ENCODE data around the gene SETD1B. TPM values are rescaled to one million over a fixed set of nuclear protein-coding genes. Genes with fewer than 3 reads are reported as not detected.

The SETD1B gene
- total RNA-seq, 1 experiment from 2014 or later = 23.8 TPM

- no peak for DNase-seq (ENCODE audit: low spot score)
- Histone ChIP-seq H3K27ac (ENCODE audit: low read depth, low read length, poor library complexity, severe bottlenecking) (no peak overlapping the region), H3K4me1 (ENCODE audit: insufficient read depth, low read length, poor library complexity, severe bottlenecking) (no peaks in the 10 kb centered on the region), H3K4me3 (ENCODE audit: low read depth, low read length, poor library complexity, severe bottlenecking) (no peak overlapping the region), H3K36me3 (ENCODE audit: insufficient read depth, low read length, poor library complexity, severe bottlenecking) (no peaks in the 10 kb centered on the region), H3K27me3 (replicated peaks; ENCODE audit: insufficient read depth, low read depth, low read length, poor library complexity) (no peaks in the 10 kb centered on the region), H3K9me3 (ENCODE audit: low read depth, low read length, poor library complexity, severe bottlenecking) (no peaks in the 10 kb centered on the region)
- BruUV-seq (replicated peaks) = no TSS peak
- ChIA-PET CTCF (no interaction called here), POLR2A (ENCODE audit: low non-redundant PET) (interaction anchor here (0.5 kb wide), 1 partner anchor 259 kb away, joined by 3 read pairs; no protein-coding TSS in a partner anchor)
- intact Hi-C loops (cut with micrococcal nuclease; ENCODE audit: unreplicated experiment) = no loop called here
- TF ChIP-seq, protein P1, sequence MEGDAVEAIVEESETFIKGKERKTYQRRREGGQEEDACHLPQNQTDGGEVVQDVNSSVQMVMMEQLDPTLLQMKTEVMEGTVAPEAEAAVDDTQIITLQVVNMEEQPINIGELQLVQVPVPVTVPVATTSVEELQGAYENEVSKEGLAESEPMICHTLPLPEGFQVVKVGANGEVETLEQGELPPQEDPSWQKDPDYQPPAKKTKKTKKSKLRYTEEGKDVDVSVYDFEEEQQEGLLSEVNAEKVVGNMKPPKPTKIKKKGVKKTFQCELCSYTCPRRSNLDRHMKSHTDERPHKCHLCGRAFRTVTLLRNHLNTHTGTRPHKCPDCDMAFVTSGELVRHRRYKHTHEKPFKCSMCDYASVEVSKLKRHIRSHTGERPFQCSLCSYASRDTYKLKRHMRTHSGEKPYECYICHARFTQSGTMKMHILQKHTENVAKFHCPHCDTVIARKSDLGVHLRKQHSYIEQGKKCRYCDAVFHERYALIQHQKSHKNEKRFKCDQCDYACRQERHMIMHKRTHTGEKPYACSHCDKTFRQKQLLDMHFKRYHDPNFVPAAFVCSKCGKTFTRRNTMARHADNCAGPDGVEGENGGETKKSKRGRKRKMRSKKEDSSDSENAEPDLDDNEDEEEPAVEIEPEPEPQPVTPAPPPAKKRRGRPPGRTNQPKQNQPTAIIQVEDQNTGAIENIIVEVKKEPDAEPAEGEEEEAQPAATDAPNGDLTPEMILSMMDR (conservative IDR thresholded peaks at IDR 0.05; ENCODE audit: low read depth, low read length) = no peak
- TF ChIP-seq EZH2 (IDR thresholded peaks at IDR 0.05; ENCODE audit: borderline replicate concordance, low read depth, low read length, poor library complexity, severe bottlenecking) = no peak
These were observed 41.5 kb upstream of the SETD1B start for GRCh38 chr12:121762269-121762668.

DNA sequence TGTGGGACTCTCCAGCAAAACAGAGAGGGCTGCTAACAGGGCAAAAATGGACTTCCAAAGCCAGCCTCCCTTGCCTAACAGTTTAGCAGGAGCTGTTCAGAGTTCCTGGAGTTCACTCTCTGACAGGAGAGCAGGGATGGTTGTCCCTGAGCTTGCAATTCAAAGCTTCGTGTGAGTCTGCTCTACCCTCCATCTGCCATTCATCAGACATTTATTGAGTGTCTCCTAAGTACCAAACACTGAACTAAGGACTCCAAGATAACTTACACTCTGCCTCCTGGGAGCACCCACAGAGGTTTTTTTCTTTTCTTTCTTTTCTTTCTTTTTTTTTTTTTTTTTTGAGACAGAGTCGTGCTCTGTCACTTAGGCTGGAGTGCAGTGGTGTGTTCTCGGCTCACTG is 39.0 kb upstream of the SETD1B start:
- Histone ChIP-seq H3K4me1 (ENCODE audit: insufficient read depth, low read length, poor library complexity, severe bottlenecking) (no peaks in the 10 kb centered on the region), H3K27me3 (replicated peaks; ENCODE audit: insufficient read depth, low read depth, low read length, poor library complexity) (no peaks in the 10 kb centered on the region), H3K36me3 (ENCODE audit: insufficient read depth, low read length, poor library complexity, severe bottlenecking) (no peaks in the 10 kb centered on the region), H3K27ac (ENCODE audit: low read depth, low read length, poor library complexity, severe bottlenecking) (no peak overlapping the region), H3K4me3 (ENCODE audit: low read depth, low read length, poor library complexity, severe bottlenecking) (no peak overlapping the region), H3K9me3 (ENCODE audit: low read depth, low read length, poor library complexity, severe bottlenecking) (no peaks in the 10 kb centered on the region)
- CTCF ChIA-PET = interaction anchor here (0.6 kb wide), 1 partner anchor 30 kb away, joined by 3 read pairs; no protein-coding TSS in a partner anchor
- POLR2A ChIA-PET (ENCODE audit: low non-redundant PET) = no interaction called here
- intact Hi-C loops (cut with micrococcal nuclease; ENCODE audit: unreplicated experiment) = no loop called here
- no peak for DNase-seq (ENCODE audit: low spot score)
- no peak for TF ChIP-seq EZH2 (IDR thresholded peaks at IDR 0.05; ENCODE audit: borderline replicate concordance, low read depth, low read length, poor library complexity, severe bottlenecking)
- TF ChIP-seq, protein P1 (conservative IDR thresholded peaks at IDR 0.05; ENCODE audit: low read depth, low read length) = no peak
- BruUV-seq (replicated peaks) = no TSS peak

- H3K27me3 ChIP-seq (replicated peaks; ENCODE audit: insufficient read depth, low read depth, low read length, poor library complexity) = no peaks in the 10 kb centered on the region
- no peak overlapping the region for H3K27ac ChIP-seq (ENCODE audit: low read depth, low read length, poor library complexity, severe bottlenecking)
- H3K4me3 ChIP-seq (ENCODE audit: low read depth, low read length, poor library complexity, severe bottlenecking) = no peak overlapping the region
- no TSS peak for BruUV-seq (replicated peaks)
- TF ChIP-seq EZH2 (IDR thresholded peaks at IDR 0.05; ENCODE audit: borderline replicate concordance, low read depth, low read length, poor library complexity, severe bottlenecking) = no peak
- no peaks in the 10 kb centered on the region for H3K4me1 ChIP-seq (ENCODE audit: insufficient read depth, low read length, poor library complexity, severe bottlenecking)
- ChIA-PET POLR2A (ENCODE audit: low non-redundant PET) (no interaction called here), CTCF (interaction anchor here (0.6 kb wide), 1 partner anchor 29 kb away, joined by 3 read pairs; no protein-coding TSS in a partner anchor)
- intact Hi-C loops (cut with micrococcal nuclease; ENCODE audit: unreplicated experiment) = no loop called here
- no peaks in the 10 kb centered on the region for H3K9me3 ChIP-seq (ENCODE audit: low read depth, low read length, poor library complexity, severe bottlenecking)
- DNase-seq (ENCODE audit: low spot score) = peak; percentile 74
- H3K36me3 ChIP-seq (ENCODE audit: insufficient read depth, low read length, poor library complexity, severe bottlenecking) = no peaks in the 10 kb centered on the region
These were observed 38.2 kb upstream of the SETD1B start for GRCh38 chr12:121765573-121765972.

Measured in A673 (cell line).